ENCODE results near the gene GAS5. TPM values are rescaled to one million over a fixed set of nuclear protein-coding genes. Genes with fewer than 3 reads are reported as not detected.
"Not testable (repeated sequence)": the region's sequence is repeated elsewhere in the genome, so short reads cannot be mapped to it uniquely, and the experiment has no call there.

The GAS5 gene
- total RNA-seq, 1 donor from 2014 or later = 466 TPM

- Histone ChIP-seq H3K27ac (no peak overlapping the region), H3K4me1 (no peaks in the 10 kb centered on the region), H3K36me3 (peaks cover 3 to 16% of the 10 kb centered on the region in 2 donors), H3K4me3 (no peak overlapping the region), H3K9me3 (no peaks in the 10 kb centered on the region), H3K27me3 (no peaks in the 10 kb centered on the region)
- intact Hi-C loops (cut with DNase I) = no loop called here
- no peak for DNase-seq (ENCODE audit: extremely low spot score in 2 of 2)
- TF ChIP-seq POLR2A (IDR thresholded peaks at IDR 0.05) = no peak
- TF ChIP-seq CTCF (IDR thresholded peaks at IDR 0.05) = no peak
- TF ChIP-seq POLR2AphosphoS5 (IDR thresholded peaks at IDR 0.05; ENCODE audit: insufficient read depth in 1 of 2, low read depth in 1 of 2) = no peak
Measured at GRCh38 chr1:173884701-173885100, 16.9 kb upstream of the GAS5 start.

- peaks cover 3 to 23% of the 10 kb centered on the region in 2 donors for H3K36me3 ChIP-seq
- H3K4me1 ChIP-seq; intact Hi-C loops (cut with DNase I); H3K27me3 ChIP-seq; H3K4me3 ChIP-seq; H3K9me3 ChIP-seq; H3K27ac ChIP-seq; DNase-seq (ENCODE audit: extremely low spot score in 2 of 2): not testable (repeated sequence)
Measured at GRCh38 chr1:173881117-173881516, 13.3 kb upstream of the GAS5 start.

GRCh38 chr1:173878251-173878650 lies 10.5 kb upstream of the GAS5 start:
- Histone ChIP-seq H3K27me3 (no peaks in the 10 kb centered on the region), H3K4me1 (no peaks in the 10 kb centered on the region), H3K27ac (no peak overlapping the region), H3K36me3 (peaks cover 3 to 25% of the 10 kb centered on the region in 2 donors), H3K4me3 (no peak overlapping the region), H3K9me3 (no peaks in the 10 kb centered on the region)
- no peak for DNase-seq (ENCODE audit: extremely low spot score in 2 of 2)
- TF ChIP-seq POLR2A (IDR thresholded peaks at IDR 0.05) (no peak), POLR2AphosphoS5 (IDR thresholded peaks at IDR 0.05; ENCODE audit: insufficient read depth in 1 of 2, low read depth in 1 of 2) (no peak), CTCF (IDR thresholded peaks at IDR 0.05) (no peak)
- intact Hi-C loops (cut with DNase I) = no loop called here

GRCh38 chr1:173876732-173877131 lies 8.9 kb upstream of the GAS5 start:
- TF ChIP-seq CTCF (IDR thresholded peaks at IDR 0.05) (no peak), POLR2A (IDR thresholded peaks at IDR 0.05) (no peak), POLR2AphosphoS5 (IDR thresholded peaks at IDR 0.05; ENCODE audit: insufficient read depth in 1 of 2, low read depth in 1 of 2) (no peak)
- Histone ChIP-seq H3K27me3 (no peaks in the 10 kb centered on the region), H3K9me3 (no peaks in the 10 kb centered on the region), H3K4me1 (no peaks in the 10 kb centered on the region), H3K36me3 (peaks cover 3 to 25% of the 10 kb centered on the region in 2 donors), H3K4me3 (no peak overlapping the region), H3K27ac (no peak overlapping the region)
- DNase-seq (ENCODE audit: extremely low spot score in 2 of 2) = no peak
- intact Hi-C loops (cut with DNase I) = no loop called here

- H3K36me3 ChIP-seq = peaks cover 0 to 26% of the 10 kb centered on the region in 2 donors
- intact Hi-C loops (cut with DNase I) = no loop called here
- TF ChIP-seq POLR2AphosphoS5 (IDR thresholded peaks at IDR 0.05; ENCODE audit: insufficient read depth in 1 of 2, low read depth in 1 of 2) = no peak
- no peak for TF ChIP-seq CTCF (IDR thresholded peaks at IDR 0.05)
- TF ChIP-seq POLR2A (IDR thresholded peaks at IDR 0.05) = no peak
- H3K27ac ChIP-seq = no peak overlapping the region
- no peak for DNase-seq (ENCODE audit: extremely low spot score in 2 of 2)
- H3K4me3 ChIP-seq = no peak overlapping the region
- no peaks in the 10 kb centered on the region for H3K27me3 ChIP-seq
- H3K9me3 ChIP-seq = no peaks in the 10 kb centered on the region
- H3K4me1 ChIP-seq = peaks cover 22% of the 10 kb centered on the region
Measured at GRCh38 chr1:173871500-173871899, 3.7 kb upstream of the GAS5 start.

- no peaks in the 10 kb centered on the region for H3K9me3 ChIP-seq
- no peak overlapping the region for H3K4me3 ChIP-seq
- DNase-seq (ENCODE audit: extremely low spot score in 2 of 2) = no peak
Measured at GRCh38 chr1:173871091-173871490, 3.3 kb upstream of the GAS5 start.

More at GRCh38 chr1:173871091-173871490, 3.3 kb upstream of the GAS5 start:
- Histone ChIP-seq H3K36me3 (peaks cover 0 to 26% of the 10 kb centered on the region in 2 donors), H3K27me3 (no peaks in the 10 kb centered on the region), H3K4me1 (peaks cover 26% of the 10 kb centered on the region), H3K27ac (no peak overlapping the region)
- TF ChIP-seq POLR2AphosphoS5 (IDR thresholded peaks at IDR 0.05; ENCODE audit: insufficient read depth in 1 of 2, low read depth in 1 of 2) = no peak
- no peak for TF ChIP-seq POLR2A (IDR thresholded peaks at IDR 0.05)
- no peak for TF ChIP-seq CTCF (IDR thresholded peaks at IDR 0.05)
- intact Hi-C loops (cut with DNase I) = no loop called here

Data from vagina (tissue), 2 donors.